ENCODE measurements around the gene SLC12A5. TPM values are rescaled to one million over a fixed set of nuclear protein-coding genes. Genes with fewer than 3 reads are reported as not detected.

The SLC12A5 gene
- total RNA-seq, 1 donor from 2014 or later = 1.7 TPM

DNA sequence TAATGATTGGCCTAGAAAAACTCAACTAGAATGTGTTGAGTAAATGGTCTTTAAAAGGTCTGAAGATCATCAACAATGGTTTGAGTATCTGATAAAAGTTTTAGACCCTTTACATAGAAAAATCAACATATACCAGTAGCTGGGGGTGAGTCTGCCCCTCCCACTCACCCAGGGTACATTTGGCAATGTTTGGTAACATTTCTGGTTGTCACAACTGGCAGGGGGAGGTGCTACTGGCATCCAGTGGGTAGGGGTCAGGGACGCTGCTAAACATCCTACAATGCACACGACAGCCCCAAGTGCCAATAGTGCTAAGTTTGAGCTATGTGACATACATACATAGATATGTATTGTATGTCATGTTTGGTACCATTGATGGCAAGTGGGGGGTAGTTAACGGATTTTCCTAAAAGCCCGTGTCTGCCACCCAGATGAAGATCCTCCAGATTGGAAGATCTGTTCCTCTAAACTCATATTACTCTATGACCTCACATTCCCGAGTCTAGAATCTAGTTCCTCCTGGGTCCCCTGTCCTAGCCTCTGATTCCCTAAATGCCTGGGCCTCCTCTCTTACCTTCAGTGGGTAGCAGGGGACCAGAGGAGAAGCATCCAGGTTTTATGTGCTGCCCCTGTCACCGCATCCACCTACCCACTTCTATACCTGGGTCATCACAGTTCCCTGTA is 22.9 kb upstream of the SLC12A5 start:
- DNase-seq (ENCODE audit: low spot score) = no peak

DNA sequence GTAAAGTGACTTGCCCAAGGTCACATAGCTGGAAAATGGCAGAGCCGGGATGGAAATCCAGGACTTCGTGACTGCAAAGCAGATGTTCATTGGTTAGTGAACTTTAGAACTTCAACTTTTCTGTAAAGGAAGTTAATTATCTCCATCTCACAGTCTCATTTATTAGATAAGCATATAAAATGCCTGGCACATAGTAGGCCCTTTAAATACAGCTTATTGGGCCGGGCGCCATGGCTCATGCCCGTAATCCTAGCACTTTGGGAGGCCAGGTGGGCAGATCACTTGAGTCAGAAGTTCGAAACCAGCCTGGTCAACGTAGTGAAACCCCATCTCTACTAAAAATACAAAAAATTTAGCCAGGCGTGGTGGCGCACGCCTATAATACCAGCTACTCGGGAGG is 22.1 kb upstream of the SLC12A5 start:
- no peak for DNase-seq (ENCODE audit: low spot score)

DNA sequence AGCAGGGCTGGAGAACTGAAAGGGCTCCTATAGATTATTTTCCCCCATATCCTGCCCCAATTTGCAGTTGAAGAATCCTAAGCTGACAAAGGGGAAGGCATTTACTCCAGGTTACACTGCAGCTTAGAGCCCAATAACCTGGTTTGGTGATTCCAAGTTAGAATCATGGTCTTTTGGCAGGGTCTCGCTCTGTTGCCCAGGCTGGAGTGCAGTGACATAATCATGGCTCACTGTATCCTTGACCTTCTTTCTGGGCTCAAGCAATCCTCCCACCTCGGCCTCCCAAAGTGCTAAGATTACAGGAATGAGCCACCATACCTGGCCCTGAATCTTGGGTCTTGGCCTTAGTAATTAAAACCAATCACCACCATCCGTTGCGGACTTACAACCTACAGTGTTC is 21.3 kb upstream of the SLC12A5 start:
- no peak for DNase-seq (ENCODE audit: low spot score)

DNA sequence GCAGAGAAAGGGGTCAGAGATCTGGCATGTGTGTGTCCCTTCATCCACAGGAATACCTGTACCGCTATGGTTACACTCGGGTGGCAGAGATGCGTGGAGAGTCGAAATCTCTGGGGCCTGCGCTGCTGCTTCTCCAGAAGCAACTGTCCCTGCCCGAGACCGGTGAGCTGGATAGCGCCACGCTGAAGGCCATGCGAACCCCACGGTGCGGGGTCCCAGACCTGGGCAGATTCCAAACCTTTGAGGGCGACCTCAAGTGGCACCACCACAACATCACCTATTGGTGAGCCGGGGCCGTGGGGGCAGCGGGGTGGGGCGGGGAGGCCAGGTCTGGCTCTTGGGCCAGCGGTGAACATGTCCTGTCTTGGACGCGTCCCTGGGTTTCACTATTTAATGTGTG is 19.2 kb upstream of the SLC12A5 start:
- DNase-seq (ENCODE audit: low spot score) = no peak

DNA sequence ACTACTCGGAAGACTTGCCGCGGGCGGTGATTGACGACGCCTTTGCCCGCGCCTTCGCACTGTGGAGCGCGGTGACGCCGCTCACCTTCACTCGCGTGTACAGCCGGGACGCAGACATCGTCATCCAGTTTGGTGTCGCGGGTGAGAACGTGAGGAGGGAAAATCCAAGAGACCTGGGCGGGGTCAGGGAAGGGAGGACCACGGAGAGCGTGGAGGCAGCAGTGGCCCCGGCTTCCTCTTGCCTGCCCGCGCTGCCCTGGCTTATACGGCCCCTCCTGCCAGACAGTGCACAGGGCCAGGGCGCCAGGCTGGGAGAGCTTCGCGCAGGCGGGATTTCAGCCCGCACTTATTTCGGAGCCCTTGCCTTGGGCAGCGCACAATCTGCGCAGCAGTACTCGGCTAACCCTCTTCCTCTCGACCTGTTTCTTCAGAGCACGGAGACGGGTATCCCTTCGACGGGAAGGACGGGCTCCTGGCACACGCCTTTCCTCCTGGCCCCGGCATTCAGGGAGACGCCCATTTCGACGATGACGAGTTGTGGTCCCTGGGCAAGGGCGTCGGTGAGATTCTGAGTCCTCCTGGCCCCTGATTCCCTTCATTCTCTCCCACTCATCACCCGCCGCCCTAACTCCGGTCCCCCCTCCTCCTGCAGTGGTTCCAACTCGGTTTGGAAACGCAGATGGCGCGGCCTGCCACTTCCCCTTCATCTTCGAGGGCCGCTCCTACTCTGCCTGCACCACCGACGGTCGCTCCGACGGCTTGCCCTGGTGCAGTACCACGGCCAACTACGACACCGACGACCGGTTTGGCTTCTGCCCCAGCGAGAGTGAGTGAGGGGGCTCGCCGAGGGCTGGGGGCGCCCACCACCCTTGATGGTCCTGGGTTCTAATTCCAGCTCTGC is 18.3 kb upstream of the SLC12A5 start:
- no peak for DNase-seq (ENCODE audit: low spot score)

DNA sequence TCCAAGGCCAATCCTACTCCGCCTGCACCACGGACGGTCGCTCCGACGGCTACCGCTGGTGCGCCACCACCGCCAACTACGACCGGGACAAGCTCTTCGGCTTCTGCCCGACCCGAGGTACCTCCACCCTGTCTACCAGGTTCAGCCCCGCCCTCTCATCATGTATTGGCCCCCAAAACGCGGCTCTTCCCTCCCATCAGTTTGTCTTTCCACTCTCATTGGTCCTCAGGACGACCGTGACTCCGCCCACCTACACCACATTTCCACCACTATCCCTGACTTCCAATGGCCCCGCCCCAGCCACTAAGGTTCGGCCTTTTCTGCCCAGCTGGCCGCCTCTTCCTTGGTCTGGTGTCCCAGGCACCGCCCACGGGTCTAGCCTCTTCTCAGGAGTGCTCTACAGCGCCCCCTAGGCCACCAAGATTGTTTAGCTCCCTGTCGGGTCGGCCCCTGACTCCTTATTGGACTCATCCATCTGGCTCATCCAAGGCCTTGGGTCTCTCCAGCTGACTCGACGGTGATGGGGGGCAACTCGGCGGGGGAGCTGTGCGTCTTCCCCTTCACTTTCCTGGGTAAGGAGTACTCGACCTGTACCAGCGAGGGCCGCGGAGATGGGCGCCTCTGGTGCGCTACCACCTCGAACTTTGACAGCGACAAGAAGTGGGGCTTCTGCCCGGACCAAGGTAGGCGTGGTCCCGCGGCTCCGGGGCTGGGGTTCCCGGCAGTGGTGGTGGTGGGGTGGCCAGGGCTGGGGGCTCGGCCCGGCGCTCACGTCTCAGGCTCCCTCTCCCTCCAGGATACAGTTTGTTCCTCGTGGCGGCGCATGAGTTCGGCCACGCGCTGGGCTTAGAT is 17.2 kb upstream of the SLC12A5 start:
- DNase-seq (ENCODE audit: low spot score) = no peak

DNA sequence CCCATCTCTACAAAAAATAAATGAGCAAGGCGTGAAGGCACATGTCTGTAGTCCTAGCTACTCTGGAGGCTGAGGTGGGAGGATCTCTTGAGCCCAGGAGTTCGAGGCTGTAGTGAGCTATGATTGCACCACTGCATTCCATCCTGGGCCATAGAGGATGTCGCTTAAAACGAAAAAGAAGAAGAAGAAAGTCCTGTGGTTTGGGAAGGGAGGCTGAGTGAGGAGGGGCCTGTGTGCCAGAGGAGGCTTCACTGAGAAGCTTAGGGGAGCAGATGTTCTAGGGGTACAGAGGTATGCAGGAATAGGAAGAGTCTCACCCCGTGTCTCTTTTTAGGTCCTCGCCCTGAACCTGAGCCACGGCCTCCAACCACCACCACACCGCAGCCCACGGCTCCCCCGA is 16.1 kb upstream of the SLC12A5 start:
- DNase-seq (ENCODE audit: low spot score) = no peak

DNA sequence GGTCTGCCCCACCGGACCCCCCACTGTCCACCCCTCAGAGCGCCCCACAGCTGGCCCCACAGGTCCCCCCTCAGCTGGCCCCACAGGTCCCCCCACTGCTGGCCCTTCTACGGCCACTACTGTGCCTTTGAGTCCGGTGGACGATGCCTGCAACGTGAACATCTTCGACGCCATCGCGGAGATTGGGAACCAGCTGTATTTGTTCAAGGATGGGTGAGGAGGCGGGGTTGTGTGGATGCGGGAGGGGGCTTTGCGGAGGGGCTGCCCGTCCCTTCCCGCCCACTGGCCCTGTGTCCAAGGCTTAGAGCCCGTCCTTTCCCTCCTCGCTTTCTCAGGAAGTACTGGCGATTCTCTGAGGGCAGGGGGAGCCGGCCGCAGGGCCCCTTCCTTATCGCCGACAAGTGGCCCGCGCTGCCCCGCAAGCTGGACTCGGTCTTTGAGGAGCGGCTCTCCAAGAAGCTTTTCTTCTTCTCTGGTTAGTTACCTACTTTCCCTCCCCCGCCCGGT is 15.6 kb upstream of the SLC12A5 start:
- no peak for DNase-seq (ENCODE audit: low spot score)

DNA sequence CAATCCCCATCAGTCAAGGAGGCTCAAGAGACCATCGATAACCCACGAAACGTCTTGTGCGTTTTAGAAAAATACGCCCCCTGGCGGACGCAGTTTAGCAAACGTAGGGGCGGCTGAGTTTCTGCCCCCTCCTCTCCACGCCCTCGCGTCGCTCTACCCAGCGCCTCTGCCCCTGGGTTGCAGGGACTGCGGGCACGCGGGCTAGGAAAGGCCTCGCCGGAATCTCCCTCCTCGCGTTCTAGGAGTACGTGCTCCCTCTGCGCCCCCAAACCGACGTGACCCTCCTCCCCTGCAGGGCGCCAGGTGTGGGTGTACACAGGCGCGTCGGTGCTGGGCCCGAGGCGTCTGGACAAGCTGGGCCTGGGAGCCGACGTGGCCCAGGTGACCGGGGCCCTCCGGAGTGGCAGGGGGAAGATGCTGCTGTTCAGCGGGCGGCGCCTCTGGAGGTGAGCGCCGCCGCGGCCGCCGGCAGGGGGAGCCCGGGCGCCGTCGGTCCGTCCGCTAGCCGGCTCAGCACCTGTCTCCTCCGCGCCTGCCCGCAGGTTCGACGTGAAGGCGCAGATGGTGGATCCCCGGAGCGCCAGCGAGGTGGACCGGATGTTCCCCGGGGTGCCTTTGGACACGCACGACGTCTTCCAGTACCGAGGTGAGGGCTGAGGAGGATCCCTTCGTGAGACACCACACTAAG is 15.0 kb upstream of the SLC12A5 start:
- DNase-seq (ENCODE audit: low spot score) = no peak

DNA sequence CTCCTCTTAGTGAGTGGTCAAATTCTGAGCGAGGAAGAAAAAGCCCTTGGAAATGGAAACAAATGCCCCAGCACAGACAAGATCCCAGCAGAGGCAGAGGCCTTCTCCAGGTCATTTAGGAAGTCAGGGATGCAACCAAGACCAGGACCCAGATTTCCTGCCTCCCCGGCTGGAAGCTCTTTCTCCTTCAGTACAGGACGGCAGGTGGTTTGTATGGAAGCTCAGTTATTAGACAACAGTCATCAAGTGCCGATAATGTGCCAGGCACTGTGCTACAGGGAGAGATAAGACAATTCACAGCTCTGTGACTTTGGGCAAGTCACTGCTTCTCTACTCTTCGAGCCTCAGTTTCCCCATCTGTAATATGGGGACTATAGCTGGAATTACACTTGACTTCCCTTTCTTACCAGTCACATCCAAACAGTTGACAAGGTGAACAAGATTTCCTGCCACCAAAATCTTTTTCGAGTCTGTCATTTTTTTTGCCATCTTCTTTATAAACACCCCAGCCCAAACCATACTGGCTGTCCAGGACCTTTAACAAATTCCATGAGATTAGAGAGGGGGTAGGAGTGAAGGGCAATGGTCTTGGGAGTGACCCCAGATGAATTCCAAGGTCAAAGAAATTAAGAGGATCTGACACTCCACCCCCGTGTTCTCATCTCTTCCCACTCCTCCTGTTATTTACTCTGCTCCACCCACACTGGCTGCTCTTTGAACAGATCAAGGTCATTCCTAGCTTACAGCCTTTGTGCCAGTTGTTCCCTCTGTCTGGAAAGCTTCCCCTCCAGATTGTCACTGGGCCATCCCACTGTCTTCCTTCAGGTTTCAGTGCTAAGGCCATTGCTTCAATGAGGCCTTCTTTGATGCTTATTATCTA is 14.3 kb upstream of the SLC12A5 start:
- DNase-seq (ENCODE audit: low spot score) = no peak

DNA sequence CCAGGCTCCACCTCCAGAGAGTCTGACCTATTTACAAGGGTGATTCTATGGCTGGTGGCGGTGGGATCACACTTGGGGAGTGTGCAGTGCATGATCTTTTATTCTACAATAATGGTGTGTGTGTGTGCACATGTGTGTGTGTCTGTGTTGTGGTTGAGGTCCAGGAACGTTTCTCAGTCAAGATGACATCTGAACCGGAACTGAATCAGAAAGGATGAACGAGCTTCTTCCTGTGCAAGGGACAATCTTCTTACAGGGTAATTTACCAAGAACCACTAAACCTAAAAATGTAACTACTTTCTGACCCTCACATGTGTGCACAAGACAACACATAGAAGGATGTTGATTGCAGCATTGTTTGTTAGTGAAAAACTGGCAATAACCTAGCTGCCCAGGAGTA is 11.7 kb upstream of the SLC12A5 start:
- no peak for DNase-seq (ENCODE audit: low spot score)

DNA sequence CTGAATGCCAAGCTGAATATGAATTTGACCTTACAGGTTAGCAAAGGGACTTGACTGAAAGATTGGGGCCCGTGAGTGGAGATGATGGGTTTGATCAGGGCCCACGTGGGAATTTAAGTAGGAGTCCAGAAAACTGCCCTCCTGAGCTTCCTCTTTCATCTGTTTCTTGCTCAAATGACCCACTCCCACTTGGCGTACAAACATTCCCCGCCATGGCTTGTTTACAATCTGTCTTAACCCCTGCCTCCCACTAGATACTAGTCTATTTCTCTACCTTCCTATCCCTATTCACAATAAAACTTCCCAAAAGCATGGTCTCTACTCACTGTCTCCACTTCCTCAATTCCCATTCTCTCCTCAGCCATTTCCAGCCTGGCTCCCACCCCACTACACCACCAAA is 10.9 kb upstream of the SLC12A5 start:
- no peak for DNase-seq (ENCODE audit: low spot score)

DNA sequence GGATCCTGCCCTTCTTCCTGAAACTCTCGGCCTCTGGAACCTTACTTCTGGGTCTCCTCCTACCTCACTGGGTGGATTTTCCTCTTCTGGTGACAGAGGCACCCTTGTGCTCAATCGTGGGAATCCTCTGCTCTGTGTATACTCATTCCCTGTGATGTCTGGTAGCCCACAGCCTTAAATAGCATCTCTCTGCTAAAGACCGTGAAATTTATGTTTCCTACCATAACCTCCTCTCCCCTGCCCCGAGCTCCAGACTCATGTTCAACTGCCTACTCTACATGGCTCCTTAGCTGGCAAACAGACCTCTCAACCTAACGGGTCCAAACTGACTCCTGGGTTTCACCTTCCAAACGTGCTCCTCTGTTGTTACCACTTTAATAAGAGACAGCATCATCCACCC is 10.4 kb upstream of the SLC12A5 start:
- no peak for DNase-seq (ENCODE audit: low spot score)

DNA sequence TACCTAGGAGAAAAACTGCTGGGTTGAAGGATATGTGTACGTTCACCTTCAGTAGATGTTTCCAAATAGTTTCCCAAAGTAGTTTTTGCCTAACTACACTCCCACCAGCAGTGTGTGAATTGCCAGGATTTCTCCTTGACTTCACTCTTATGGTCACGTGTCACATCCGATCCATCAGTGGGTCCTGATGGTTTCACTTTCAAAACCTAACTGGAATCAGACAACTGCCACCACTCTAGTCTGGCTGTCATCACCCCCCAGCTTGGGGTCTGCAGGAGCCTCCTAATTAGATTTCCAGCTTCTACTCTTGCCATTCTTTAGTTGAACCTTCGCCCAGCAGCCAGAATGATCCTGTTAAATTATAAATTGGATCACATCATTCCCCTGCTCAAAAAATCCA is 8.5 kb upstream of the SLC12A5 start:
- no peak for DNase-seq (ENCODE audit: low spot score)

DNA sequence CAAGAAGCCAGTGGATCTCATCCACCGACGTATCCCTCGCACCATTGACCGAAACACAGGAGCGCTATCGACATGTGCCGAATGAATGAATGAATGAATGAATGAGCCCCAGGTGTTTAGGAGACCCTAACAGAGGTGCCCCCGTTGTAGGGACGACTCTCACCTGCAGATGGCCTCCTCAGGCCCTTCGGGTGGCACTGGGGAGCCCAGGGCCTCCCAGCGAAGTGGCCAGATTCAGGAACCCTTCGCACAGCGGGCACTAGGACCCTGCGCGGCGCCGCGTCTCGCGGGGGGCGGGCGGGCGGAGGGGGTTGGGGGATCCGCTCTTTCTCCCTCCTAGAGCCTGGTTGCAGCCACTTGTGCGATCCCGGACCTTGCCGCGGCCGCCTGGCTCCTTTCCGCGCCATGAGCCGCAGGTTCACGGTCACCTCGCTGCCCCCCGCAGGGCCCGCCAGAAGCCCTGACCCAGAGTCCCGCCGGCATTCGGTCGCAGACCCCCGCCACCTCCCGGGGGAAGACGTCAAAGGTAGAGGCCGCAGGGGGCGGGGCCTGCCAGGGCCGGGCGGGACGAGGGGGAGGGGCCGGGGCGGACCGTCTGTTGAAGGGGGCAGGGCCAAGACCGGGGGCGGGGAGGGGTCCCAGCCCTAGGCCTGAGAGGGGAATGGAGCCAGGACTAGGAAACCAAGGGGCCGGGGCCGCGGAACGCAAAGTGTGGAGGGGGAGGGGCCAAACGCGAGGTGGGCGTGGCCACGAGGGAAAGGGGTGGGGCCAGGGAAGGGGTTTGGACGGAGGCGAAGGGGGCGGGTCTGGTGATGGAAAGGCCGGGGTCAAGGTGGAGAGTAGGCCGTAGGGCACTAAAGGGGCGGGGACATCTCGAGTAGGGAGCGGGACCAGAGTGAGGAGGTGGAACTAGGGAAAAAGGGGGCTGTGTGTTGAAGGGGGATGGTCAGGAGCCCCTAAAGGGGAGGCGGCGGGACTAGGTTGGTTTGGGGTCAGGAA is 7.4 kb upstream of the SLC12A5 start:
- no peak for DNase-seq (ENCODE audit: low spot score)

DNA sequence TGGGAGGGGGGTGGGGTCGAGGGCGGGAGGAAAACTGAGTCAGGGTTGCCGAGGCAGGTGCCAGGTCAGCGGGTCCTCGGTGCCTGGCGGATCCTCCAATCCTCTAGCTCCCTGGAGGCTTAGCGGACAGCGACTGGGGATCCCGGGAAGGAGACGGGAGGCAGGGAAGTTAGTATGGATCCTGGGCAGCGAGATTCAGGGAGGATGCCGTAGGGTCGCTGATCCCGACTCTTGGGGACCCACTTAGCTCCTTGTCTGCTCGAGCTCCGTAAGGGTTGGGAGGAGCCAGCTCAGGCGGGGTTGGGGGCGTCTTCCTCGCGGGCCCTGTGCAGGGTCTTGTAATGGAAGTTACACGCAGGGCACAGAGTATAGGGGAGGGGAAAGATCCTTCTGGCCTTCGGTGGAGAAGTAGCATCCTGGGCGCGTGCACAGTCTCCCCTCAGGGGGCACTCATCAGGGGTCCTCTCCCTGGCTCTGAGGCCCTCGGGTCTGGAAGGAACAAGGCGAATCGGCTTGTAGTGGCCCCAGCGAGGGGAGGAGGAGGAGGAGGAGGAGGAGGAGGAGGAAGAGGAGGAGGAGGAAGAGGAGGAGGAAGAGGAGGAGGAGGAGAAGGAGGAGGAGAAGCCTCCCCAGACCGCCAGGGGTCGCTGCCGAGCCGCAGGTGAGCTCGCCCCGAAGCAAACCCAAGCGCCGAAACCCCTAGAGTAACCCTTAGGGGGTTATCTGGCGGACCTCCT is 6.4 kb upstream of the SLC12A5 start:
- no peak for DNase-seq (ENCODE audit: low spot score)

DNA sequence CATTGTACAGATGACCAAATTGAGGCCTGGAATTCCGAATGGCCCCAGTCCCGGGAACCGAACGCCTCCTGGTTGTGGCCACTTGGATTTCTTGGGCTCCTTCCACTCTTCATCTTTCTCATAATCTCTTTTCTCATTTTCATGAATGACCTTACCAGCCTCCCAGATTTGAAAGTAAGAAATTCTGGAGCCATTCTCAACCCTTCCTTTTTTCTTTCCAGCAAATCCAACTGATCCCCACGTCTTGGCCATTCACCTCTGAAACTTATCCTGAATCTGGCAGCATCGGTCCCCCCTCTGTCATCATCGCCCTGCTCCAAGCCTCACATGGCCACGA is 5.9 kb upstream of the SLC12A5 start:
- DNase-seq (ENCODE audit: low spot score) = no peak

DNA sequence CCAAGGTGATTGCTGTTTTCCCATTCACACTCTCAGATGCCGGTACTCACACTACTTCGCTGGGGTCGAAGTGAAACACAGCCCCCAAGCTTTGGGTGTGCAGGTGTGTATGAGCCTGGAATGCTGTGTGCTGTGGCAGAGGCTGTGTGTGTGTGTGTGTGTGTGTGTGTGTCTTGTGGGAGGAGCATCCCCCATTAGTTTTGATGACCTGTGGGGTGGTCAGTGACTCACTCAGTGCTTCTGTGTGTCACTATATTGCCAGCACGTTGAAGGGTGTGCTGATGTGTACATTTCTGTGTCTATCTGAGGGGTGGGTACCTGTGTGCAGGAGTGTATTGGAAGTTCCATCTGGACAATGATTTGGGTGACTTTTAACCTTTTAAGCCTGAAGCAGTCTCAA is 5.0 kb upstream of the SLC12A5 start:
- DNase-seq (ENCODE audit: low spot score) = no peak

All from mesenteric fat pad (tissue), 1 donor.